GM19035 (cell line): ENCODE measurements around the gene HSPH1.

Experiments
- ATAC-seq: cut with Tn5 transposase; IDR thresholded peaks from one replicate; pipeline ENCODE4 v1.9.1; 2021; ENCODE audit not compliant: unreplicated experiment

The HSPH1 gene

GRCh38 chr13:31161557-31162150 lies at the start of gene HSPH1:
TSS of gene HSPH1 (minus strand) at chr13:31161904. CDS start at chr13:31161582, 322 bp downstream.
- ATAC-seq = peak; percentile 82

GRCh38 chr13:31209841-31210210 lies 48.1 kb upstream of the HSPH1 start:
- no peak for ATAC-seq

- no peak for ATAC-seq
Measured at GRCh38 chr13:31209172-31209840, 47.6 kb upstream of the HSPH1 start.

- ATAC-seq = no peak
Measured at GRCh38 chr13:31208559-31209122, 46.9 kb upstream of the HSPH1 start.

- no peak for ATAC-seq
Measured at GRCh38 chr13:31207661-31208552, 46.2 kb upstream of the HSPH1 start.

GRCh38 chr13:31204592-31204991 lies 42.9 kb upstream of the HSPH1 start:
- ATAC-seq = no peak

GRCh38 chr13:31201341-31202031 lies 39.8 kb upstream of the HSPH1 start:
- no peak for ATAC-seq

GRCh38 chr13:31200637-31200971 lies 38.9 kb upstream of the HSPH1 start:
- ATAC-seq = peak; percentile 30

GRCh38 chr13:31199849-31200636 lies 38.3 kb upstream of the HSPH1 start, which contains the start of gene B3GLCT:
TSS of gene B3GLCT (plus strand) at chr13:31199975. CDS start at chr13:31200085, 110 bp downstream.
- ATAC-seq = peak; percentile 83

- ATAC-seq = no peak
Measured at GRCh38 chr13:31199527-31199848, 37.8 kb upstream of the HSPH1 start.

- no peak for ATAC-seq
Measured at GRCh38 chr13:31198519-31198918, 36.8 kb upstream of the HSPH1 start.

GRCh38 chr13:31196992-31197391 lies 35.3 kb upstream of the HSPH1 start:
- ATAC-seq = no peak

- ATAC-seq = no peak
Measured at GRCh38 chr13:31195616-31196015, 33.9 kb upstream of the HSPH1 start.

- ATAC-seq = no peak
Measured at GRCh38 chr13:31192306-31192705, 30.6 kb upstream of the HSPH1 start.

GRCh38 chr13:31191748-31192147 lies 30.0 kb upstream of the HSPH1 start:
- no peak for ATAC-seq

- ATAC-seq = no peak
Measured at GRCh38 chr13:31184981-31185645, 23.4 kb upstream of the HSPH1 start.

GRCh38 chr13:31184451-31184850 lies 22.7 kb upstream of the HSPH1 start:
- ATAC-seq = no peak

- ATAC-seq = no peak
Measured at GRCh38 chr13:31182987-31183386, 21.3 kb upstream of the HSPH1 start.

- ATAC-seq = no peak
Measured at GRCh38 chr13:31179754-31180153, 18.1 kb upstream of the HSPH1 start.

- ATAC-seq = no peak
Measured at GRCh38 chr13:31179241-31179640, 17.5 kb upstream of the HSPH1 start.
